ENCODE data around the gene FHL5. TPM values are rescaled to one million over a fixed set of nuclear protein-coding genes. Genes with fewer than 3 reads are reported as not detected.

The FHL5 gene, protein sequence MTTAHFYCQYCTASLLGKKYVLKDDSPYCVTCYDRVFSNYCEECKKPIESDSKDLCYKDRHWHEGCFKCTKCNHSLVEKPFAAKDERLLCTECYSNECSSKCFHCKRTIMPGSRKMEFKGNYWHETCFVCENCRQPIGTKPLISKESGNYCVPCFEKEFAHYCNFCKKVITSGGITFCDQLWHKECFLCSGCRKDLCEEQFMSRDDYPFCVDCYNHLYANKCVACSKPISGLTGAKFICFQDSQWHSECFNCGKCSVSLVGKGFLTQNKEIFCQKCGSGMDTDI
- 0.28 TPM in 1 of 2 replicates, not detected in the other for total RNA-seq

DNA sequence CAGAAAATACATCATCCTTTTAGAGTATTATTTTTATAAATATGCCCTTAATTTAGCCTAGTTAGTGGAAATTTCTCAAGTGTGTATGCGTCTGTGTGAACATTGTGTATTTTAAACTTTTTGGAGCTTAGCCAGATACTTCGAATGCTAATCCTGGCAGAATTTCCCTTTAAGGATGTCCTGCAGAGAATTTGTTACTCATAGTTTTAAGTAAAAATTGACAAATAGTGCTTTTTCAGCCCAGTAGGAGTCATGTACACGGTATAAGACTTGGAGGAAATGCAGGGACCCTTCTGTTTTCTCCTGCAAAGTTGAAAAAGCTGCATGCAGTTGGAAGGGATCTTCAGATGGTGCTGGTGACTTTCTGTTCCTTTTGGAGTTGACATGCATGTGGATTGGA lies at the start of gene FHL5:
FHL5 (plus strand) TSS at position 243 of the 400 bp plus-strand sequence. CDS start 40,486 bp downstream, outside the sequence.

DNA sequence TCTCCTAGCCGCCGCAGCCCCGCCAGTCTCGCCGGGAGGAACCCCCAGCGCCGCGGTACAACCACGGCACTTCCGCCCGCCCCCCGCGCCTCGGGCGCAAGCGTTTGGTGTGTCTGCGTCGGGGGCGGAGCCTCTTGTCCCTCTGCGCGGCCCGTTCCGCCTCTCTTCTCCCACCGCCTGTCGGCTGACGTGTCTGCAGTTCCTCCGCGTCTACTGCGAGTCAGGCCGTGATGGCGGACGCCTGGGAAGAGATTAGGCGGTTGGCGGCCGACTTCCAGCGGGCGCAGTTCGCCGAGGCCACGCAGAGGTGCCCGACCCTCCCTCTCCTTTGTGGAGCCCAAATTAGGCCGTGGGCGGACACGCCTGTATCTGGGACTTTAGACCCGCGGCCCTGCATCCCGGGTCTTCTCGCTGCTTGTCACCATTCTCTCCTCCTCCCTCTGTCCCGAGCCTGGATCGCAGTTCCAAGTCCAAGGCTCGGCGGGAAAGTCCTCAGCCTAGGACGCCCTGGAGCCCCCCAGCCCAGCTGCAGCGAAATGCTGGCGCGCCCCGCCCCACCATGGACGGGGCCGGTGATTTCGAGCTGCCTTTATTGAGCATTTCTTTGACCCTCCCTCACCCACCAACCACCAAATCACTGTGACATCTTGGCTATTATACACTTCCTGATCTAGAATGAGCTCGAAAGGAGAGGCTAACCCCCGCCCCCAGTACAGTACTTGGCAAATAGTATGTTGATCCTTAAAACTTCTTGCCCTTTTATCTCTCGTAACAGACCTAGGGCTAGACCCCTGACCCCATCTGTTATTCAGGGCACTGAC lies 41.1 kb upstream of the FHL5 start, which contains the start of gene UFL1:
UFL1 (plus strand) TSS at position 163 of the 821 bp plus-strand sequence; CDS start at position 231, 68 bp downstream.

Other genes starting within 250 kb of the FHL5 start
- gene UFL1, start 41.3 kb upstream of the FHL5 start, total RNA-seq, result 34.3 and 38.1 TPM in 2 replicates